ENCODE data around the gene CFAP53. TPM values are rescaled to one million over a fixed set of nuclear protein-coding genes. Genes with fewer than 3 reads are reported as not detected.

The CFAP53 gene
- polyA plus RNA-seq, 1 of the 3 experiments (the other 2 are of a cell fraction), result 1.6 TPM

GRCh38 chr18:50189160-50189559 is 77.1 kb downstream of the CFAP53 start:
- Histone ChIP-seq H3K4me3 (ENCODE audit: low read depth in 2 of 2, low read length in 1 of 2) (no peak overlapping the region), H3F3A (replicated peaks; ENCODE audit: insufficient read depth) (no peaks in the 10 kb centered on the region), H3K36me3 (replicated peaks in 1 of 2; ENCODE audit: control insufficient read depth in 1 of 2, insufficient read depth in 2 of 2, low read length in 1 of 2) (no peaks in the 10 kb centered on the region), H3K4me2 (no peak overlapping the region), H2AFZ (ENCODE audit: low read depth) (no peak overlapping the region), H3K9me2 (no peaks in the 10 kb centered on the region), H4K20me1 (ENCODE audit: insufficient read depth) (no peaks in the 10 kb centered on the region), H3K27me3 (ENCODE audit: insufficient read depth) (peaks cover 25% of the 10 kb centered on the region), H3K79me2 (ENCODE audit: insufficient read depth) (no peaks in the 10 kb centered on the region), H3K9me3 (no peaks in the 10 kb centered on the region), H3K4me1 (ENCODE audit: control insufficient read depth in 1 of 2, insufficient read depth in 2 of 2, low read depth in 1 of 2, low read length in 1 of 2) (no peaks in the 10 kb centered on the region; a peak in 1 of 4 replicates), H3K9ac (no peak overlapping the region), H3K27ac (ENCODE audit: low read depth in 2 of 2, low read length in 1 of 2) (no peak overlapping the region)
- POLR2A ChIA-PET, result no interaction called here
- TF ChIP-seq RFX5 (IDR thresholded peaks at IDR 0.05; ENCODE audit: low read length), result no peak
- no peak for TF ChIP-seq RXRA (IDR thresholded peaks at IDR 0.05; ENCODE audit: borderline replicate concordance, low read depth)
- TF ChIP-seq FOSL2 (IDR thresholded peaks at IDR 0.05; ENCODE audit: borderline replicate concordance, low read depth), result no peak
- 0% methylated on average over 1 of the region's 1 CpG for WGBS (ENCODE audit: low lambda C conversion rate)
- DNase-seq, result no peak
- CTCF ChIA-PET, result interaction anchor here (1.5 to 4.7 kb wide), 2 partner anchors 9 to 15 kb away, joined by 3 to 24 read pairs; no protein-coding TSS in a partner anchor

GRCh38 chr18:50188652-50189051 is 77.6 kb downstream of the CFAP53 start:
- H3K27me3 ChIP-seq (ENCODE audit: insufficient read depth), result peaks cover 20% of the 10 kb centered on the region
- H3K27ac ChIP-seq (ENCODE audit: low read depth in 2 of 2, low read length in 1 of 2), result no peak overlapping the region
- CTCF ChIA-PET, result interaction anchor here (4.7 kb wide), 1 partner anchor 15 kb away, joined by 24 read pairs; no protein-coding TSS in a partner anchor
- no peaks in the 10 kb centered on the region for H3K79me2 ChIP-seq (ENCODE audit: insufficient read depth)
- no peaks in the 10 kb centered on the region for H3K36me3 ChIP-seq (replicated peaks in 1 of 2; ENCODE audit: control insufficient read depth in 1 of 2, insufficient read depth in 2 of 2, low read length in 1 of 2)
- H3K4me1 ChIP-seq (ENCODE audit: control insufficient read depth in 1 of 2, insufficient read depth in 2 of 2, low read depth in 1 of 2, low read length in 1 of 2), result no peaks in the 10 kb centered on the region
- H3K4me2 ChIP-seq, result no peak overlapping the region
- TF ChIP-seq FOSL2 (IDR thresholded peaks at IDR 0.05; ENCODE audit: borderline replicate concordance, low read depth) (no peak), TCF12 (IDR thresholded peaks at IDR 0.05) (no peak), RFX5 (IDR thresholded peaks at IDR 0.05; ENCODE audit: low read length) (no peak), EP300 (IDR thresholded peaks at IDR 0.05; ENCODE audit: borderline replicate concordance in 1 of 2, low read depth in 1 of 2, low read length in 1 of 2) (no peak), GABPA (IDR thresholded peaks at IDR 0.05; ENCODE audit: low read depth) (no peak), TEAD4 (IDR thresholded peaks at IDR 0.05; ENCODE audit: borderline replicate concordance, insufficient read depth) (no peak), FOXJ3 (CRISPR knock-in tag; IDR thresholded peaks at IDR 0.05) (no peak), RXRA (IDR thresholded peaks at IDR 0.05; ENCODE audit: borderline replicate concordance, low read depth) (no peak), RAD21 (IDR thresholded peaks at IDR 0.05; ENCODE audit: low read length) (no peak), YY1 (IDR thresholded peaks at IDR 0.05; ENCODE audit: low read depth) (no peak), REST (IDR thresholded peaks at IDR 0.05; ENCODE audit: low read depth, low read length) (no peak), SMC3 (IDR thresholded peaks at IDR 0.05; ENCODE audit: low read depth, low read length) (no peak), IRF3 (IDR thresholded peaks at IDR 0.05; ENCODE audit: low read depth, low read length) (no peak), MEF2A (IDR thresholded peaks at IDR 0.05; ENCODE audit: borderline replicate concordance, low read depth) (no peak), NRF1 (IDR thresholded peaks at IDR 0.05; ENCODE audit: low read depth, low read length) (no peak), RCOR1 (IDR thresholded peaks at IDR 0.05; ENCODE audit: low read length) (no peak), POLR2AphosphoS5 (IDR thresholded peaks at IDR 0.05; ENCODE audit: low read depth, low read length) (no peak)
- TF ChIP-seq, protein P1, sequence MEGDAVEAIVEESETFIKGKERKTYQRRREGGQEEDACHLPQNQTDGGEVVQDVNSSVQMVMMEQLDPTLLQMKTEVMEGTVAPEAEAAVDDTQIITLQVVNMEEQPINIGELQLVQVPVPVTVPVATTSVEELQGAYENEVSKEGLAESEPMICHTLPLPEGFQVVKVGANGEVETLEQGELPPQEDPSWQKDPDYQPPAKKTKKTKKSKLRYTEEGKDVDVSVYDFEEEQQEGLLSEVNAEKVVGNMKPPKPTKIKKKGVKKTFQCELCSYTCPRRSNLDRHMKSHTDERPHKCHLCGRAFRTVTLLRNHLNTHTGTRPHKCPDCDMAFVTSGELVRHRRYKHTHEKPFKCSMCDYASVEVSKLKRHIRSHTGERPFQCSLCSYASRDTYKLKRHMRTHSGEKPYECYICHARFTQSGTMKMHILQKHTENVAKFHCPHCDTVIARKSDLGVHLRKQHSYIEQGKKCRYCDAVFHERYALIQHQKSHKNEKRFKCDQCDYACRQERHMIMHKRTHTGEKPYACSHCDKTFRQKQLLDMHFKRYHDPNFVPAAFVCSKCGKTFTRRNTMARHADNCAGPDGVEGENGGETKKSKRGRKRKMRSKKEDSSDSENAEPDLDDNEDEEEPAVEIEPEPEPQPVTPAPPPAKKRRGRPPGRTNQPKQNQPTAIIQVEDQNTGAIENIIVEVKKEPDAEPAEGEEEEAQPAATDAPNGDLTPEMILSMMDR (IDR thresholded peaks at IDR 0.05), result no peak
- TF ChIP-seq, protein P2, sequence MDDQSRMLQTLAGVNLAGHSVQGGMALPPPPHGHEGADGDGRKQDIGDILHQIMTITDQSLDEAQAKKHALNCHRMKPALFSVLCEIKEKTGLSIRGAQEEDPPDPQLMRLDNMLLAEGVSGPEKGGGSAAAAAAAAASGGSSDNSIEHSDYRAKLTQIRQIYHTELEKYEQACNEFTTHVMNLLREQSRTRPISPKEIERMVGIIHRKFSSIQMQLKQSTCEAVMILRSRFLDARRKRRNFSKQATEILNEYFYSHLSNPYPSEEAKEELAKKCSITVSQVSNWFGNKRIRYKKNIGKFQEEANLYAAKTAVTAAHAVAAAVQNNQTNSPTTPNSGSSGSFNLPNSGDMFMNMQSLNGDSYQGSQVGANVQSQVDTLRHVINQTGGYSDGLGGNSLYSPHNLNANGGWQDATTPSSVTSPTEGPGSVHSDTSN (IDR thresholded peaks at IDR 0.05), result no peak
- TF ChIP-seq, protein P3, sequence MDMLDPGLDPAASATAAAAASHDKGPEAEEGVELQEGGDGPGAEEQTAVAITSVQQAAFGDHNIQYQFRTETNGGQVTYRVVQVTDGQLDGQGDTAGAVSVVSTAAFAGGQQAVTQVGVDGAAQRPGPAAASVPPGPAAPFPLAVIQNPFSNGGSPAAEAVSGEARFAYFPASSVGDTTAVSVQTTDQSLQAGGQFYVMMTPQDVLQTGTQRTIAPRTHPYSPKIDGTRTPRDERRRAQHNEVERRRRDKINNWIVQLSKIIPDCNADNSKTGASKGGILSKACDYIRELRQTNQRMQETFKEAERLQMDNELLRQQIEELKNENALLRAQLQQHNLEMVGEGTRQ (IDR thresholded peaks at IDR 0.05; ENCODE audit: borderline replicate concordance, low read depth, low read length), result no peak
- H3F3A ChIP-seq (replicated peaks; ENCODE audit: insufficient read depth), result no peaks in the 10 kb centered on the region
- no peak overlapping the region for H3K9ac ChIP-seq
- no peaks in the 10 kb centered on the region for H3K9me2 ChIP-seq
- no peak overlapping the region for H2AFZ ChIP-seq (ENCODE audit: low read depth)
- H4K20me1 ChIP-seq (ENCODE audit: insufficient read depth), result no peaks in the 10 kb centered on the region
- 55% methylated on average over 5 of the region's 6 CpGs for WGBS (ENCODE audit: low lambda C conversion rate)
- no peak overlapping the region for H3K4me3 ChIP-seq (ENCODE audit: low read depth in 2 of 2, low read length in 1 of 2)
- no peaks in the 10 kb centered on the region for H3K9me3 ChIP-seq
- POLR2A ChIA-PET, result no interaction called here
- no peak for DNase-seq
